GM12878 (cell line): ENCODE data around the gene TFB1M. TPM values are rescaled to one million over a fixed set of nuclear protein-coding genes. Genes with fewer than 3 reads are reported as not detected.
A peak's percentile ranks its signal among the peaks of the same experiment; 100 is the strongest.
"Not testable (repeated sequence)": the region's sequence is repeated elsewhere in the genome, so short reads cannot be mapped to it uniquely, and the experiment has no call there.

ENCODE experiments used
- ATAC-seq: fragments of 200-7000 bp; cut with Tn5 transposase; 3 replicates; pipeline ENCODE4 v1.9.1; 2020; ENCODE audit warnings: mild to moderate bottlenecking, moderate library complexity
- BruUV-seq: library from RNA; stranded (reverse); fragments of 400-500 nt; replicated peaks from 2 replicates; lab custom pipeline; 2021; lab: Mats Ljungman, UMichigan
- CTCF ChIA-PET: fragments of 300-600 bp; sonication (Branson Sonifier 250); formaldehyde crosslinking; extraction: SDS; loops from one replicate; lab custom pipeline; 2021; ENCODE audit warnings: inconsistent platforms; lab: Yijun Ruan, JAX
- POLR2A ChIA-PET: fragments of 350-600 bp; formaldehyde crosslinking; extraction: SDS; loops from one replicate; lab custom pipeline; 2021; ENCODE audit warnings: inconsistent platforms; lab: Charles Lee
- RAD21 ChIA-PET: fragments of 300-600 bp; sonication (Branson Sonifier 250); formaldehyde crosslinking; loops from one replicate; lab custom pipeline; 2023; ENCODE audit warnings: antibody characterized with exemption; ENCODE audit not compliant: unreplicated experiment; lab: Charles Lee
- SMC1A ChIA-PET: fragments of 300-600 bp; sonication (Branson Sonifier 250); formaldehyde crosslinking; loops from one replicate; lab custom pipeline; 2023; ENCODE audit not compliant: unreplicated experiment, uncharacterized antibody; lab: Charles Lee
- DNase-seq: peaks from one replicate; pipeline ENCODE4 v3.0.0-alpha.2; 2011; ENCODE audit warnings: low read depth, low spot score
- FAIRE-seq: peaks from 3 replicates; lab custom pipeline; 2011; peaks lifted over from hg19 to GRCh38; lab: Jason Lieb, UNC
- H2AFZ ChIP-seq: 2 replicates; pipeline ENCODE4 v1.6.0; 2011; ENCODE audit warnings: low read depth, low read length, control low read depth; ENCODE audit not compliant: control insufficient read depth
- H3K27ac ChIP-seq: 2 replicates; pipeline ENCODE4 v1.5.1; 2011; ENCODE audit warnings: control low read depth; ENCODE audit not compliant: control insufficient read depth, insufficient read depth
- H3K27me3 ChIP-seq, 2 experiments: replicated peaks in 1 of 2; 2 replicates each; pipeline versions ENCODE4 v1.6.0 to v1.6.1; 2011; ENCODE audit warnings: low read length in 1 of 2; ENCODE audit not compliant: control insufficient read depth in 2 of 2, insufficient read depth in 2 of 2
- H3K36me3 ChIP-seq, 2 experiments: 2 replicates each; pipeline ENCODE4 v1.5.1; 2011; ENCODE audit warnings: low read length in 1 of 2; ENCODE audit not compliant: control insufficient read depth in 2 of 2, insufficient read depth in 2 of 2
- H3K4me1 ChIP-seq: 2 replicates; pipeline ENCODE4 v1.6.1; 2011; ENCODE audit warnings: mild to moderate bottlenecking, low read length, moderate library complexity, mixed read lengths; ENCODE audit not compliant: control insufficient read depth, insufficient read depth
- H3K4me2 ChIP-seq: 2 replicates; pipeline ENCODE4 v1.6.0; 2011; ENCODE audit warnings: control low read depth; ENCODE audit not compliant: control insufficient read depth, insufficient read depth
- H3K4me3 ChIP-seq: fragments of 200-600 bp; sonication (generic); 2 replicates; pipeline ENCODE4 v1.5.1; 2016
- H3K79me2 ChIP-seq: 2 replicates; pipeline ENCODE4 v1.6.0; 2011; ENCODE audit warnings: low read length; ENCODE audit not compliant: control insufficient read depth, insufficient read depth
- H3K9ac ChIP-seq: 2 replicates; pipeline ENCODE4 v1.8.0; 2011; ENCODE audit warnings: low read length, control low read depth, mixed read lengths; ENCODE audit not compliant: control insufficient read depth, insufficient read depth
- H3K9me3 ChIP-seq: replicated peaks from 3 replicates; pipeline ENCODE4 v1.5.1; 2011; ENCODE audit warnings: mild to moderate bottlenecking, low read length; ENCODE audit not compliant: control insufficient read depth, insufficient read depth
- H4K20me1 ChIP-seq: 2 replicates; pipeline ENCODE4 v1.6.0; 2011; ENCODE audit not compliant: control insufficient read depth, insufficient read depth
- ESRRA ChIP-seq: IDR thresholded peaks from 2 replicates; pipeline ENCODE4 v1.6.1; 2012; ENCODE audit warnings: mild to moderate bottlenecking, low read length, improper control_type of control experiment
- HDAC2 ChIP-seq: fragments of 200-600 bp; sonication (generic); IDR thresholded peaks from 2 replicates; pipeline ENCODE4 v1.6.1; 2017
- ZNF274 ChIP-seq: IDR thresholded peaks from one replicate; pipeline ENCODE4 v1.8.0; 2011; ENCODE audit not compliant: insufficient read length, insufficient read depth
- WGBS: methylation state at CpG from one replicate; pipeline ENCODE4 v1.1.6; 2016; ENCODE audit warnings: low lambda C conversion rate; ENCODE audit not compliant: insufficient replicate concordance, insufficient coverage; ENCODE audit errors: missing lambda C conversion rate; 5-methylcytosine and 5-hydroxymethylcytosine counted together
- in situ Hi-C: fragments of 300-500 bp; cut with MboI; formaldehyde crosslinking; loops from 9 replicates; pipeline ENCODE4 v1.14.3; 2018; ENCODE audit warnings: mixed read lengths
- intact Hi-C: fragments of 100-400 bp; cut with micrococcal nuclease; formaldehyde crosslinking; loops from one replicate; pipeline ENCODE4 v1.14.2; 2022; ENCODE audit not compliant: unreplicated experiment
- polyA plus RNA-seq, 11 experiments: library from polyadenylated mRNA; depleted of rRNA in 4 of 11; unstranded in 6 of 11; stranded (reverse) in 5 of 11; fragments of >200 nt; fragmentation: Nextera tagmentation in 4 of 11; fragmentation: Illumina TruSeq in 1 of 11; extraction: Ambion mirVana in 4 of 11; extraction: Trizol in 1 of 11; gene quantifications; 1 replicate in 1 of 11; 2 replicates in 10 of 11; pipeline versions ENCODE4 v1.2.1 to v1.2.3, GENCODE V29; 2011 to 2016; ENCODE audit warnings: inconsistent platforms in 2 of 11, missing spikeins in 2 of 11, low read depth in 1 of 11
- total RNA-seq, 4 experiments: library from RNA; depleted of rRNA in 3 of 4; stranded (reverse); fragments of >200 nt in 3 of 4; fragmentation: Illumina TruSeq in 1 of 4; extraction: Trizol in 1 of 4; gene quantifications; 2 replicates each; pipeline versions ENCODE4 v1.2.1 to v1.2.3, GENCODE V29; 2013 to 2021

TFB1M gene
- total and polyA plus RNA-seq, 10 of the 15 experiments (the other 5 are each of a cell fraction or from before 2014, with no cell fraction given): 29.9 to 117 (median 41.3) TPM

GRCh38 chr6:155335265-155335664 is 21.0 kb upstream of the TFB1M start:
- 100% methylated on average over 1 of the region's 1 CpG for whole genome bisulfite sequencing
- ChIA-PET SMC1A (interaction anchor here (0.7 to 2.7 kb wide), 4 partner anchors 9 to 84 kb away, joined by 3 to 21 read pairs (median 8); no protein-coding TSS in a partner anchor), RAD21 (interaction anchor here (1.8 kb wide), 1 partner anchor 17 kb away, joined by 4 read pairs; no protein-coding TSS in a partner anchor), POLR2A (interaction anchor here (1.0 to 1.3 kb wide), 2 partner anchors 18 to 20 kb away, joined by 3 read pairs; no protein-coding TSS in a partner anchor), CTCF (interaction anchor here (2.5 kb wide), 1 partner anchor 194 kb away, joined by 13 read pairs; no protein-coding TSS in a partner anchor)
- Histone ChIP-seq H3K79me2 (no peaks in the 10 kb centered on the region), H4K20me1 (no peaks in the 10 kb centered on the region), H2AFZ (no peak overlapping the region), H3K4me1 (peaks cover 13% of the 10 kb centered on the region), H3K27me3 (no peaks in the 10 kb centered on the region), H3K27ac (no peak overlapping the region), H3K9me3 (peaks cover 9% of the 10 kb centered on the region), H3K4me3 (no peak overlapping the region), H3K36me3 (no peaks in the 10 kb centered on the region), H3K9ac (no peak overlapping the region), H3K4me2 (no peak overlapping the region)
- ATAC-seq (no peak), DNase-seq (no peak), FAIRE-seq (no peak)
- in situ Hi-C loops (no loop called here), intact Hi-C loops (no loop called here)
- no TSS peak for BruUV-seq
- TF ChIP-seq HDAC2 (no peak), ESRRA (no peak), ZNF274 (no peak)

- H3K9ac ChIP-seq, H3K36me3 ChIP-seq, ATAC-seq, H3K27me3 ChIP-seq, H3K79me2 ChIP-seq, in situ Hi-C loops, DNase-seq, FAIRE-seq, H3K4me3 ChIP-seq, H4K20me1 ChIP-seq, H3K9me3 ChIP-seq, BruUV-seq, intact Hi-C loops, H2AFZ ChIP-seq: not testable (repeated sequence)
- ChIA-PET POLR2A (interaction anchor here (0.6 to 1.3 kb wide), 5 partner anchors 17 to 1892 kb away, joined by 3 read pairs; no protein-coding TSS in a partner anchor), SMC1A (interaction anchor here (0.6 to 2.7 kb wide), 12 partner anchors 10 to 194 kb away, joined by 3 to 21 read pairs (median 4); no protein-coding TSS in a partner anchor), CTCF (interaction anchor here (1.0 to 2.5 kb wide), 6 partner anchors 9 to 195 kb away, joined by 3 to 13 read pairs (median 3); no protein-coding TSS in a partner anchor), RAD21 (interaction anchor here (0.7 to 1.8 kb wide), 9 partner anchors 9 to 166 kb away, joined by 3 to 7 read pairs (median 3); no protein-coding TSS in a partner anchor)
- 71% methylated on average over 7 of the region's 7 CpGs for WGBS
- peak overlapping the region; percentile 23 for H3K27ac ChIP-seq
- peak overlapping the region; percentile 65 for H3K4me2 ChIP-seq
- H3K4me1 ChIP-seq: peaks cover 12% of the 10 kb centered on the region; the same call in 1 of the 2 replicates
These were observed 19.8 kb upstream of the TFB1M start for GRCh38 chr6:155334073-155334472.
